Central memory CD8-positive, alpha-beta T cell (primary cell): ENCODE results near the gene CHIC2.

Experiments used
- ATAC-seq: fragments of 150-1000 bp; cut with Tn5 transposase; replicated peaks from 2 replicates; pipeline ENCODE4 v1.10.0; 2022; ENCODE audit warnings: mild to moderate bottlenecking, moderate FRiP score, moderate number of reproducible peaks; ENCODE audit not compliant: poor library complexity, severe bottlenecking; ENCODE audit errors: extremely low read depth
- DNase-seq, 2 donors: peaks; one replicate each; pipeline ENCODE4 v3.0.0; 2021; ENCODE audit warnings: low spot score in 2 of 2
- H3K27ac Mint-ChIP-seq: one replicate; pipeline ENCODE4 v1.8.0; 2022; ENCODE audit warnings: low read depth, mild to moderate bottlenecking, moderate library complexity, mixed read lengths
- H3K27me3 Mint-ChIP-seq: one replicate; pipeline ENCODE4 v1.8.0; 2022; ENCODE audit warnings: mixed read lengths
- H3K36me3 Mint-ChIP-seq: one replicate; pipeline ENCODE4 v1.8.0; 2022; ENCODE audit warnings: mild to moderate bottlenecking, moderate library complexity, mixed read lengths; ENCODE audit not compliant: insufficient read depth
- H3K4me1 Mint-ChIP-seq: one replicate; pipeline ENCODE4 v1.8.0; 2022; ENCODE audit warnings: mixed read lengths
- H3K4me3 Mint-ChIP-seq: one replicate; pipeline ENCODE4 v1.8.0; 2022; ENCODE audit warnings: mild to moderate bottlenecking, moderate library complexity, mixed read lengths
- H3K9me3 Mint-ChIP-seq: one replicate; pipeline ENCODE4 v1.8.0; 2022; ENCODE audit warnings: mixed read lengths

The CHIC2 gene

DNA sequence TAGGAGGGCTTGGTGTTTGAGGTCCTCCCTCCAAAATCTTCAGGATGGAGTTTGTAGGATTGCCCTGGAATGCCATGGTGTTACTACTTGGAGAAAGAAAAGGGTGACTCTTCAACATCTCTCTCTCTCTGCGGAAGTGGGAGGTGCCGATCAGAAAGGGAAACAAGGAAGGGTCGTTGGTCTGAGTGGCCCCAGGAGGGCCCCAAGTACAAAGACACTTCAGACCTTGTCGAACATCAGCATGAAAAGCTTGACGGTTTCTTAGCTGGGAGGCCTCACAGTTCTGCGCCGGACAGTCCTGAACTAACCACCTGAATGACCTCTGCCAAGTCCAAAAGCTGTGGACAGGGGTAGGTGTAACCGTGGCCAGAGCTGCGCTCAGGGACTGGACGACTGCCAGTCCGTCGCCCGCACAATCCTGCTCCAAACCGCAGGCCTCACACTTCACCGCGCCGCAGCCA is 34.9 kb upstream of the CHIC2 start:
- ATAC-seq (no peak), DNase-seq (no peak)
- Mint-ChIP-seq H3K4me1 (peaks cover 28% of the 10 kb centered on the region), H3K9me3 (no peaks in the 10 kb centered on the region), H3K27ac (no peak overlapping the region), H3K36me3 (peaks cover 2% of the 10 kb centered on the region), H3K27me3 (peaks cover 97% of the 10 kb centered on the region), H3K4me3 (peak overlapping the region; percentile 65)

DNA sequence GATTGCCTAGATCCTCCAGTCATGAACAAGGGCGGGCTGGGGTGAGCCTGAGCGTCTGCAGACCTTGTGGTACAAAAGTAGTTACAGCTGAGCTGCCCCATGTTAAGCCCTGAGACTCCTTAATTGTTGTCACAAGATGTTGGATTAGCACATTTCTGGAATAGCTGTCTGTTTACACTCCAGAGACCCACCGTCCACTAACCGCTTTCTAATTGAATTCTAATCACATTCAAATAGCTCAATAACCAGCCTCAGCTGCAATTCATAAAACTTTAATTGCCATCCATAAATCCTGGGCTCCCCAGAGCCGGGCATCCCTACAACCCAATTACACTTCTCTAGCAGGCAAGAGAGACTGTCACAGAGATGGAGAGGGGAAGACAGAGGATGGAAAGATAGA is 34.0 kb upstream of the CHIC2 start:
- Mint-ChIP-seq H3K27ac (no peak overlapping the region), H3K9me3 (no peaks in the 10 kb centered on the region), H3K4me1 (peaks cover 28% of the 10 kb centered on the region)

GRCh38 chr4:54097152-54097551 is 32.7 kb upstream of the CHIC2 start:
- Mint-ChIP-seq H3K27ac (no peak overlapping the region), H3K9me3 (no peaks in the 10 kb centered on the region), H3K4me3 (no peak overlapping the region), H3K27me3 (peaks cover 94% of the 10 kb centered on the region), H3K36me3 (no peaks in the 10 kb centered on the region), H3K4me1 (peaks cover 22% of the 10 kb centered on the region)
- no peak for ATAC-seq
- DNase-seq, result no peak

More for the DNA sequence above, 34.0 kb upstream of the CHIC2 start:
- H3K4me3 Mint-ChIP-seq, result no peak overlapping the region
- peaks cover 97% of the 10 kb centered on the region for H3K27me3 Mint-ChIP-seq
- DNase-seq (no peak), ATAC-seq (no peak)
- H3K36me3 Mint-ChIP-seq, result peaks cover 1% of the 10 kb centered on the region

- H3K36me3 Mint-ChIP-seq, result peaks cover 4% of the 10 kb centered on the region
- H3K4me3 Mint-ChIP-seq, result no peak overlapping the region
- DNase-seq (no peak), ATAC-seq (no peak)
- no peak overlapping the region for H3K27ac Mint-ChIP-seq
- H3K27me3 Mint-ChIP-seq, result peaks cover 93% of the 10 kb centered on the region
- H3K9me3 Mint-ChIP-seq, result no peaks in the 10 kb centered on the region
- peaks cover 25% of the 10 kb centered on the region for H3K4me1 Mint-ChIP-seq
Observed at GRCh38 chr4:54096295-54096962, 32.0 kb upstream of the CHIC2 start.

- Mint-ChIP-seq H3K36me3 (peaks cover 4% of the 10 kb centered on the region), H3K9me3 (no peaks in the 10 kb centered on the region), H3K4me1 (peaks cover 25% of the 10 kb centered on the region), H3K4me3 (no peak overlapping the region), H3K27me3 (peaks cover 84% of the 10 kb centered on the region), H3K27ac (no peak overlapping the region)
- DNase-seq (no peak), ATAC-seq (no peak)
Observed at GRCh38 chr4:54095110-54095825, 30.9 kb upstream of the CHIC2 start.

GRCh38 chr4:54094451-54094850 is 30.0 kb upstream of the CHIC2 start:
- Mint-ChIP-seq H3K4me1 (peaks cover 17% of the 10 kb centered on the region), H3K27me3 (peaks cover 76% of the 10 kb centered on the region), H3K36me3 (peaks cover 4% of the 10 kb centered on the region), H3K27ac (no peak overlapping the region), H3K4me3 (no peak overlapping the region), H3K9me3 (no peaks in the 10 kb centered on the region)
- no peak for ATAC-seq
- no peak for DNase-seq

DNA sequence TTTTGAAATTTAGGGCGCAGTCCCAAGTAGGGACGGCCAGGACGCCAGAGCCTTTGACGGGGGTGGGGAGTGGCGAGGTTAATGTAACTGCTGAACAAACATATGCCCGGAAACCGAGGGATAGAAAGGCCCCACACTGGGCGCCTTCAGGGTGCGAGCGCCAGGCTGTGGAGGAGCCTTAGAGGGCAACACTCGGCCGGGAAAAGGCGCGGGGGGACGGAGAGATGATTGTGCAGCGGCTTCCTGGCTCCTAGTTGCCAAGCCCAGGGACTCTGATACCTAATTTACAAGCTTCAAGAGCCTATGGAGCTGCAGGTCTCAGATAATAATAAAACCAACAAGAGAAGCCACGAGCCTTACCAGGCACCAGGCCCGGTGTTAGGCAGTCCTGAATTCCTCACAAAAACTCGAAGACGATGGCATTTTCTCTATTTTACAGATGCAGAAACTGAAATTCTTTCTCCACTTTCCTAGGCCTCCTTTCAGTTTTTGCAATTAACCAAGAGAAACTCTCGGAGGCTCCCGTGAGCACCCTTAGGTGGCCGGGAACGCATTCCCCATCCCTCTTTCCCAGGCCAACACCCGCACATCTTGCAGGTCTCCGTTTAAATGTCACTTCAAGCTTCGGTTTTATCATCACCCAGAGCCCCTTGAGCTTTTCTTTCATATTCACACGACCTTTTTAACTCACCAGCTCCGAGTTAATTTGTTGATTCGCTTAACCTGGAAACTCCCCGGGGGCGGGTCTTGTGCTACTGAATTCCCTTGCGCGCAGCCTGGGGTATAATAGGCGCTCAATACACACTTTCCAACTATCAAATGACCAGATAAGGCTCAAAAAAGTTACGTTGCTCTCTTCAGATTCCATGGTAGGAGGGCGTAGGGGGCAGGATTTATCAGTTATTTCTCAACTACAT is 29.2 kb upstream of the CHIC2 start:
- Mint-ChIP-seq H3K4me1 (peaks cover 11% of the 10 kb centered on the region), H3K27ac (no peak overlapping the region), H3K36me3 (peaks cover 4% of the 10 kb centered on the region), H3K9me3 (no peaks in the 10 kb centered on the region), H3K27me3 (peaks cover 67% of the 10 kb centered on the region), H3K4me3 (no peak overlapping the region)
- no peak for ATAC-seq
- no peak for DNase-seq

- Mint-ChIP-seq H3K27me3 (peaks cover 58% of the 10 kb centered on the region), H3K9me3 (no peaks in the 10 kb centered on the region), H3K4me3 (peak overlapping the region; percentile 75), H3K36me3 (peaks cover 4% of the 10 kb centered on the region), H3K27ac (no peak overlapping the region), H3K4me1 (peaks cover 11% of the 10 kb centered on the region)
- ATAC-seq (no peak), DNase-seq (no peak)
Observed at GRCh38 chr4:54092405-54093323, 28.3 kb upstream of the CHIC2 start.

GRCh38 chr4:54091637-54092404 is 27.4 kb upstream of the CHIC2 start:
- peaks cover 11% of the 10 kb centered on the region for H3K4me1 Mint-ChIP-seq
- peak overlapping the region; percentile 75 for H3K4me3 Mint-ChIP-seq
- H3K36me3 Mint-ChIP-seq, result peaks cover 4% of the 10 kb centered on the region
- peak overlapping the region; percentile 26 for H3K27ac Mint-ChIP-seq
- H3K9me3 Mint-ChIP-seq, result no peaks in the 10 kb centered on the region
- DNase-seq, result peak; percentile 53 to 64
- peaks cover 53% of the 10 kb centered on the region for H3K27me3 Mint-ChIP-seq
- ATAC-seq, result peak; percentile 87

DNA sequence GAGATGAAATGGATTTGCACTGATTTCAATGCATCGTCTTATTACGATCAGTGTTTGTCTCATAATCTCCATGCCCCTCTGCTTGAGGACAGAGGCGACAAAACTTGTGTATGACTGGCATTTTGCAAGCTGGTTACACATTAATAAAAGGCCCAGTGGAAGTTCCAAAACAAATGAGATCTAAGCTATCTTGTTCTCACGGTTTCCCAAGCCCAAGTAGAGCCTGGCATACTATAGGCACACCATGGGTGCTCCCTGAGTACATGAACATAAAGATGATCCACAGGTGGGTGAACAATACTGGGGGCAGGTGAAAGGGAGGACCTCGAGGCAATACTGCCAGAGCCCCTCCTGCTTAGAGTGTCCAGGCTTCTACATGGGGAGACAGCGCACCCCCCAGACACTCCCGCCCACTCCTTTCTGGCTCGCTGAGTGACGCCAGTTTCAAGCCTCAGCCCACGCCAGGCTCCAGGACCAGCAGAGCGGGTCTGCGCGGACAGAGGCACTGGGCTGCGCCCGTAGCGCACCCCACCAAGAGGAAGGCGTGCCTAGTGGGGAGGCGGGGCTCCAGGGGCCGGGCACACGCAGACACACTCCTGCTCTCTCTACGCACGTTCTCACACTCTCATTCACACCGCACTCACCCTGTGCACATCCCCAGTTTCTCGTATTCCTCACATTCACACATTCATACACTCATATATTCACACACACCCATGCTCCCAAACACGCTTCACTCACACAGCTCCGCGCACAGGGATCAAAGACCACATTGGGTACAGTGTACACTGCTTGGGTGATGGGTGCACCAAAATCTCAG is 26.6 kb upstream of the CHIC2 start:
- no peak for DNase-seq

DNA sequence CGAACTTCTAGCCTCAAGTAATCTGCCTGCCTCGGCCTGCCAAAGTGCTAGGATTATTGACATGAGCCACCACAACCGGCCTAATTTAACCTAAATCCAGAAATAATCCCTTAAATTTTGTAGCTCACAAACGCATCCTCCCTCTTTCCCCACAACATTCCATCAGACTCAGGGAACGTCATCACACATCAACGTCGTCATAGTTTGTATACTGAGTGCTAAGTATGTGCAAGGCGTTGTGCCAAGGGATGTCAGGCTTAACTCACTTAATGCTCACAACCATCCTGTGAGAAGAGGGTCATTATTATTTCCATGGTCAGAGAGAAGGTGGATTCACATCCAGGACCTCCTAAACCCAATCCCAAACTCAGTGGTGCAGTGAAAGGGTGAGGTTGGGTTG is 26.0 kb upstream of the CHIC2 start:
- H3K27ac Mint-ChIP-seq, result no peak overlapping the region
- H3K9me3 Mint-ChIP-seq, result no peaks in the 10 kb centered on the region
- peak overlapping the region; percentile 75 for H3K4me3 Mint-ChIP-seq
- no peak for ATAC-seq
- H3K27me3 Mint-ChIP-seq, result peaks cover 43% of the 10 kb centered on the region
- DNase-seq, result no peak
- H3K36me3 Mint-ChIP-seq, result peaks cover 4% of the 10 kb centered on the region
- peaks cover 11% of the 10 kb centered on the region for H3K4me1 Mint-ChIP-seq

More for the DNA sequence above, 26.6 kb upstream of the CHIC2 start:
- H3K4me1 Mint-ChIP-seq, result peaks cover 11% of the 10 kb centered on the region
- ATAC-seq, result peak; percentile 50
- H3K27ac Mint-ChIP-seq, result peak overlapping the region; percentile 26
- no peaks in the 10 kb centered on the region for H3K9me3 Mint-ChIP-seq
- H3K36me3 Mint-ChIP-seq, result peaks cover 4% of the 10 kb centered on the region
- H3K4me3 Mint-ChIP-seq, result peak overlapping the region; percentile 75
- peaks cover 50% of the 10 kb centered on the region for H3K27me3 Mint-ChIP-seq
